Measurements from ENCODE around the gene RAB23.
"Not testable (repeated sequence)": the region's sequence is repeated elsewhere in the genome, so short reads cannot be mapped to it uniquely, and the experiment has no call there.

Gene RAB23

DNA sequence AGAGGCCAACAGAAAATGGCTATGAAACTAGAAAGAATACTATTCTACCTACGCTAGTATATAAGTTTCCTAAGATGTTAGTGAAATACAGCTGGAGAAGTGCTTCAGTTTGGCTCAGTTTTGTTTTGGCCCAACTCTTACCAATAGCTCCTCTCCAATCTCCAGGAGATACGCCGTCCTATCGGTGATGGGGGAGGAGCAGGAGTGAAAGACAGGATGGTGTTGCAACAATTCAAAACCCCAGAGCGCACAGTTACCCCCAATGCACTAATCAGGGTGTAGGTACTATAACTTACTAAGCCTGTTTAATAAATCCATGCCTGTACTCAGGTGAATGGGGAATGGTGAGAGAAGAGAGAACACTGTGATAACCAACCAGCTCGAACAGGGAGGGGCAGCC, 24.2 kb upstream of the RAB23 start:
- Histone ChIP-seq H3K4me3 (no peak overlapping the region), H3K27ac (no peak overlapping the region)

DNA sequence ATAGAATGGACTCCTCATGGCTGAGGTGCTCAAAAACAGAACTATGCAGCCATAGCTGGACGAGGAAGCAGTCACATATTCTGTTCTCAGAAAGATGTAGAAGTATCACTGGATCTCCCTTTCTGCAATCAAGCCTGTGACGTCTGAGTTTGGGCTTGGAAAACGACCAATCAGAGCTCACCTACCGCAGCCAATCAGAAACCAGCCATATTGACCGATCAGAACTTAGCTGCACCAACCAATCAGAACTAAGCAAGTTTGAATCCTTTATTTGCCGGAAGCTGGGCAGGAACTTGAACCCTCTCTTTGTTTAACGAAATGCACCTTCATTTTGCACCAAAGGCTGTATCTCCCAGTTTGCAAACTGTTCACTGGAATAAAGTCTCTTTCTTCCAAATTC, 21.8 kb upstream of the RAB23 start:
- Histone ChIP-seq H3K4me3 (no peak overlapping the region), H3K27ac (no peak overlapping the region)

DNA sequence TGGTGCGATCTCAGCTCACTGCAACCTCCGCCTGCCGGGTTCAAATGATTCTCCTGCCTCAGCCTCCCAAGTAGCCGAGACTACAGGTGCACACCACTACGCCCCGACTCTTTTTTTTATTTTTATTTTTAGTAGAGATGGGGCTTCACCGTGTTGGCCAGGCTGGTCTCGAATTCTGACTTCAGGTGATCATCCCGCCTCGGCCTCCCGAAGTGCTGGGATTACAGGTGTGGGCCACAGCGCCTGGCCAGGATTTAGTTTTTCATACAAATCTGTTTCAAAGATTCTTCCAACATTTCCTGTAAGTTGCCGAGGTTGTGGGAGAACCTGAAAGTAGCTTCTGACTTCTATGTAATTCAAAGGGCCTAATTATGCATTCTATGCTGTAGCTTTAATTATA, 21.4 kb upstream of the RAB23 start:
- not testable (repeated sequence) for H3K4me3 ChIP-seq, H3K27ac ChIP-seq

DNA sequence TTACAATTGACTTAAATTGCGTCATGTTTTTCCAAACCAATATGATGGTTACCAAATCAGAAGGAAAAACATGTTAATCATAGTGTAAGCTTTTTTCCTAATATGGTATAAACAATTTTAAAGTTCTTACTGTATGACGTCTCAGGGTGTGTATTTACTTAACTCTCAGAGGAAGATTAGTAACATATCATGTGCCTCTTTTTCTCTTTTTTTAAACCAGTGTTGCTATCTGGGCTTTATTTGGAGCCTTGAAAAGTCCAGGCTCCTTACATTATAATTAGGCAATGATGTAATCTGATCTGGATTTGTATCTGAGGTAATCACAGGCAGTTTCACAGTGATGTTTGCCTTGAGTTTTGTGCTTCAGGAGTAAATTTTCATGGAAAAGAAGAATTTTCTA, 20.4 kb upstream of the RAB23 start:
- H3K4me3 ChIP-seq = no peak overlapping the region
- no peak overlapping the region for H3K27ac ChIP-seq

DNA sequence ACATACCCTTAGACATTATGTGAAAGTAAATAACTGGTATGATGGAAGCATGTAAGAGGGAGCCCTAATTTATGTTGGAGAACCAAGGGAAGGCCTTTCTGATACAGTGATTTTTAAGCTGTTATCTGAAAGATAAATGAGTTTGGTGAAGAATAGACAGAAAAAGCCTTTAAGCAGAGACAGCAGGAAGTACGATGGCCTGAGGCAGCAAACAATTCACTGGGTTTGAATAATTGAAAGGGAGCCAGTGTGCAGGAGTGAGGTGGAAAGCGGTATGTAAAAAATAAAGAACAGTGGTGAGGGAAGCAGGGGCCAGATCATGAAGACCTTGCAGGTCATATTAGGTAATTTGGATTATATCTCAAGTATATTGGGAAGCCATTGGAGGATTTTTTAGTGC, 4.1 kb upstream of the RAB23 start:
- no peak overlapping the region for H3K4me3 ChIP-seq

DNA sequence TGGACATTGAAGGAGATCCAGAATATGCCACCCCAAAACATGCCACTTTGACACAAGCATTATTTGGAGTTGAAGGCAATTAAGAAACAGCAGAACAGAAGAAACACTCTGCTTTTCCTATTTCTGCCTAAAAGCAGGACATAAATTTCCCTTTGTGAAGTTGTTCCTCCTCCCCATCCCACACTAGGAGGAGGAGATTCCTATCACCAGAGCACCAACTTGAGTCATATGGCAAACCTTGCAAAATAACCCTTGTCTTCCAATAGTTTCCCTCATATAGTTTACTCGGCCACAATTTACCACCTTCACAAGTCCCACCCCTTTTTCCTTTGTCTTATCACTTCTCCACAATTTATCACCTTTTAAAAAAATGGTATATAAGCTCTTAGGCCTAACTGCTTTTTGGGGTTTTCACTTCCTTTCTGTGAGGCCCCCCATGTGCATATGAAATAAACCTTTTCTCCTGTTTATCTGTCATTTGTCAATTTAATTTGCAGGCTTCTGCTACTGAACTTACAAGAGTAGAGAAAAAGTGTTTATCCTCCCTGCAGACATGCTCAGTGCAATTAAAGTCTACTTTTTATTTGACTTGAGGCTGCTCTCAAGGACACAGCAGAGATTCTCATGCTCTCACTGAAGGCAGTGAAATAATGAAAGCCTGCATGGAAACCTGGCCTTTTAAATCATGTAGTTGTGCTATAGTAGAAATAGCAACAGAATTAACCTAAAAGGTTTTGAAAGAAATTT, 2.8 kb upstream of the RAB23 start:
- H3K27ac ChIP-seq = no peak overlapping the region
- no peak overlapping the region for H3K4me3 ChIP-seq

More for the DNA sequence above, 4.1 kb upstream of the RAB23 start:
- no peak overlapping the region for H3K27ac ChIP-seq

DNA sequence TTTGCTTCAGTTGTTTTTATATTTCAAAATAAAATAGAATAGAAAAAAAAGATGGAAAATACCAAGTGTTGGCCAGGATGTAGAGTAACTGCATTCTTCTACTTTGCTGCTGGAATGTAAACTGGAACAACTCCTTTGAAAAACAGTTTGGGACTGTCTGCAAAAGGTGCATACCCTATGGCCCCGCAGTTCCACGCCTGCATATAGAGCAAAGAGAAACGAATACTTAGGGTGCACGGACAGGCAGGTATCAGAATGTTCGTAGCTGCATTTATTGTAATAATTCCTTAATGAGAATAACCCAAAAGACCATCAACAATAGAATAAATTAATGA, 603 bp upstream of the RAB23 start:
- H3K27ac ChIP-seq = peak overlapping the region in 14 of 21 experiments; percentile 64 to 93 (median 82)
- peak overlapping the region; percentile 79 to 99 (median 97) for H3K4me3 ChIP-seq

DNA sequence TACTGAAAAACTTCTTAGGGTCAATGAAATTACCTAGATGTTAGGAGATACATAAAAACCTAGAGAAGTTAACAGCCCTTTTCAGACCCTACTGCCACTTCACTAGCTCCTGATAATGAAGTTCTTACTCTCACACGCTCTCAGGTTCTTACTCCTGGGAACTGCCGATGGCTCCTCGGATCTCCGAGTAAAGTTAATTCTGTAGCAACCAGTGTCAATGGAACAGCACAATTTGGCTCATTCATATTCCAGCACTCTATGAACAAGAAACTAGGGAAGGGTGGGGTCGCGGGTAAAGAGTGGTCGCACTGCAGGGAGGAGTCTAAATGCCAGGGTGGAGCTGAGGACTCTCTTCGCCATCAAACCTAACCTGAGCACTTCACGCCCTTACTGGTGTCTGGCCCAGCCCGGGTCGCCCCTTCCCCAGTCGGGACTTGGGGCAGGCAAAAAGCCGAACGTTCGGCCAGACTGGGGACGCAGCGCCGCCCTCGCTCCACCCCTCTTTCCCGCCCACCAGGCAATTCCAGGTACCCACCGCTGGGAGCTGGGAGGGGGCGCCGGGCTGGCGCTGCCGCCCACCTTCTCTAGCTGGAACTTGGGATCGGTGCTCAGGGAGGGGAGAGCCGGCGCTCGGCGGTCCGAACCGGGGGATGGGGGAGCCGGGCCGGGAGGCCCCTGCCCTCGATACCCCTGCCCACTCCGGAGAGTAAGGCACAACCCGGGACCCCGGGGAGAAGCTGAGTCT, 744 bp downstream of the RAB23 start:
- H3K4me3 ChIP-seq = peak overlapping the region; percentile 79 to 99 (median 97)
- peak overlapping the region in 20 of 21 experiments; percentile 60 to 93 (median 81) for H3K27ac ChIP-seq

DNA sequence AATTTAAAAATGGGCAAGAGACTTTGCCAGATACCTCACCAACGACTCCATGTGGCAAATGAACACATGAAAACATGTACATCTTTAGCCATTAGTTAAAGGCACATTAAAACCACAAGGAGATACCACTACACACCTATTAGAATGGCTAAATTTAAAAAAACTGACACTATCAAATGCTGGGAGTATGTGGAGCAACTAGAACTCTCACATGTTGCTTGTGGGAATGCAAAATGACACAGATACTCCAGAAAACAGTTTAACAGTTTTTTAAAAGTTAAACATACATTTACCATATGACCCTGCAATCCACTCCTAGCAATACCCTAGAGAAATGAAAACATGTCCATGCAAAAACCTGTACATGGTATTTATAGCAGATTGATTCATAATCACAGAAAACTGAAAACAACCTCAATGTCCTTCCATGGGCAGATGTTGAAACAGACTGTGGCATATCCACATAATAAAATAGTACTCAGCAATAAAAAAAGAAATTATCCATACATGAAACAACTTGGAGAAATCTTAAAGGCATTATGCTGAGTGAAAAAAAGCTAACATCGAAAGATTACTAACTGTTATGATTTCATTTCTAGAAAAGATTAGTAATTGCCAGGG, 1.9 kb downstream of the RAB23 start:
- Histone ChIP-seq H3K4me3 (no peak overlapping the region), H3K27ac (no peak overlapping the region)

DNA sequence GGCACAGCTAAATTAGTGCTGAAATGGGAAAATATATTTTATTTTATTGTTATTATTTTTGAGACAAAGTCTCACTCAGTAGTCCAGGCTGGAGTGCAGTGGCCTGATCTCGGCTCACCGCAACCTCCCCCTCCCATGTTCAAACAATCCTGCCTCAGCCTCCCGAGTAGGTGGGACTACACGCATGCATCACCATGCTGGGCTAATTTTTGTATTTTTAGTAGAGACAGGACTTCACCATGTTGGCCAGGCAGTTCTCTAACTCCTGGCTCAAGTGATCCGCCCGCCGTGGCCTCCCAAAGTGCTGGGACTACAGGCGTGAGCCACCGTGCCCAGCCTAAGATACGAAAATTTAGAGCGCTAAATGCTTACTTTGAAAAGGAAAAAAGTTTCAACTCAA, 4.8 kb downstream of the RAB23 start:
- no peak overlapping the region for H3K4me3 ChIP-seq
- peak overlapping the region in 1 of 21 experiments; percentile 20 for H3K27ac ChIP-seq

DNA sequence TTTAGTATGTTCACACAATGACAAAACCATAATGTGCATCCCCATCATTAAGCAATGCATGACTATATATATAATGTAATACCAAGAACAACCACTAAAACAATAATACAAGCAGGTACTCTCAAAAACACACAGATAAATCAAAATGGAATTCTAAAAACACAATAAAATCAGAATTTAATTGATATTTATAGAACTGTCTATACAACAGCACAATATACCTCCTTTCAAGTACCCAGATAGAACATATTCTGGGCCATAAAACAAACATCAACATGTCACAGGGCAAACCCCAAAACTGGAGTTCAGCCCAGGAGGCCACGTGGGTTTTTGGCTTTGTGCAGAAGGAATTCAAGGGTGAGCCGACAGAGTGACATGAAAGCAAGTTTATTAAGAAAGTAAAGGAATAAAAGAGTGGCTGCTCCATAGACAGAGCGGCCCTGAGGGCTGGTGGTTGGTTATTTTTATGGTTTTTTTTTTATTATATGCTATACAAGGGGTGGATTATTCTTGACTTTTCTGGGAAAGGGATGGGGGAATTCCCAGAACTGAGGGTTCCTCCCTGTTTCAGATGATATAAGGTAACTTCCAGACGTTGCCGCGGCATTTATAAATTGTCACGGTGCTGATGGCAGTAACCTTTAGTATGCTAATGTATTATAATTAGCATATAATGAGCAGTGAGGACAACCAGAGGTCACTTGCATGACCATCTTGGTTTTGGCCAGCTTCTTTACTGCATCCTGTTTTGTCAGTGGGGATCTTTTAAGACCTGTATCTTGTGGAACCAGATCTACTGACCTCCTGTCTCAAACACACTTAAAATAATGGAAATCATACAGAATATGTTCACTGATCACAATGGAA, 5.6 kb downstream of the RAB23 start:
- Histone ChIP-seq H3K4me3 (no peak overlapping the region), H3K27ac (peak overlapping the region in 1 of 21 experiments; percentile 47)

DNA sequence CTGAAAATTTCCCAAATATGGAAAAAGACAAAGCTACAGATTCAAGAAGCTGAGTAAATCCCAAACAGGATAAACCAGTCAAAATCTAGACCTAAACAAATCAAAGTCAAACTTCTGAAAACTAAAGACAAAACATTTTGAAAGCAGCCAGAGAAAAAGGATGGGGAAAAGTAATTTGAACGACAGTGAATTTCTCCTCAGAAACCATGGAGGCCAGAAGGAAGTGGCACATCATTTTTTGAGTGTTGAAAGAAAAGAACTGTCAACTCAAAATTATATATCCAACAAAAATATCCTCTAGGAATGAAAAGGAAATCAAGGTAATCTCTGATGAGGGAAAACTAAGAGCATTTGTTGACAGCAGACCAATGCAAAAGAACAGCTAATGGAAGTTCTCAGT, 6.8 kb downstream of the RAB23 start:
- Histone ChIP-seq H3K27ac (no peak overlapping the region), H3K4me3 (no peak overlapping the region)

DNA sequence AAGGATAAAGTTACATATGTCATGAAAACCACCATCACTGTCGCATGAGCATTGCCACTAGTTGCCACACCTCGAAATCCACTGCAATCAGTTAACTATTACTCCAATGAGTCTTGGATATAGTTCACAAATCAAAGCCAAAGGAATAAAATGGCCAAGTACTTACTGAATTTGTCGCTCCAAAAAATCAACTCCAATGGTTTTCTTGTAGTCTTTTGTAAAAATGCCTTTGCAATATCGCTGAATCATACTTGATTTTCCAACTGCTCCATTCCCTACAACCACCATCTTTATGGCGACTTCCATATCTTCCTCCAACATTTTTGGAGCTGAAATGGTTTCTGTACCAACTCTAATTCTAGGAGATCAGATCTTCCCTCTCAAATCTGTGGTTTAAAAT, 12.0 kb downstream of the RAB23 start:
- Histone ChIP-seq H3K27ac (no peak overlapping the region), H3K4me3 (no peak overlapping the region)

DNA sequence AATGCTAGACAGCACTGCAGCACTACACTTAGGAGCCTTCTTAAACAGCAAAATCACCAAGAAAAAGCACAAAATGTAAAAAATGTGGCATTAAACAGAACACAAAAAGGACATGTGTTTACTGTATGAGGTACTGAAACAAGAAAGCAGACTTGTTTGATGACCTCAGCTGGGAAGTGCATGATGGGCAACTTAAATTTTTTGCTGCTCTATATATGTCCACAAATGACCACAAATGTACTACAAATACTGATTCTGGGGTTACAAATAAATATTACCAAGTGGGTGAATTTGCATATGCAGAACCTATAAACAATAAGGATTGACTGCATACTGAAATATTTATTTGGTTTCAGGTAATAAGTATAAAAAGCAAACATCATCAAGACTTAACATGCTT, 13.1 kb downstream of the RAB23 start:
- H3K4me3 ChIP-seq = no peak overlapping the region
- no peak overlapping the region for H3K27ac ChIP-seq

DNA sequence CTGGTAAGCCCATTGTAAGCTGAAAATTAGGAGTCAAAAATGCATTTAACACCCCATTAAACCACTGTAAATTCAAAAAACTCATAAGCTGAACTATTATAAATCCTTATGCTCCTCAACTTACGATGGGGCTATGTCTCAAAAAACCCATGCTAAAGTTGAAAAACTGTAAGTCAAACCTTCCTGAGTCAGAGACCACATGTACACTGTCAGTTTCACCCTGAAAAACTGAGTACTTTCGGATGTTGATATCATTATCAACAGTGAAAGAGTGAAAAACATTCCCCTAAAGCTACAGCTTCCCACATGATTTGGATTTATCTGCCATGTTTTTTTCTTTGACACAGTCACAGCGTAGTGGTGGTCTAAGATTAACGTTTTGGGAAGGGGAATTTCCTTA, 14.2 kb downstream of the RAB23 start:
- no peak overlapping the region for H3K27ac ChIP-seq
- H3K4me3 ChIP-seq = no peak overlapping the region

DNA sequence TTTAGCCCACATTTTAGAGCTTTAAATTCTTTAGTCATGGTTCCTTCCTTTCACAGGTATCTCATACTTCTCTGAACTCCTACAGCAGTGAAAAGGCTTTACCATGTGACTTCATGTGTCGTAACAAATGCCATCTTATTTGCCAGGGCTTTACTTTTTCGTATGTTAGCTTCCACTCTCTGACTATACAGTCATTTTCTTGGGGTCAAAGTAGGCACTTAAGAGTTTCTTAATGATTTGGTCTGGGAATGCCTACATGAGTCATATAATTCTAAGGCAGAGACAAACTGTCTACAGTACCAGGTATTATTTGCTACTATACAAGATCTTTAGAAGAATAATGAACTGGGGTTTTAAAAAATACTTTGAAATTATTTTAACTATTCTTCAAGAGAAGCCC, 15.0 kb downstream of the RAB23 start:
- Histone ChIP-seq H3K27ac (no peak overlapping the region), H3K4me3 (no peak overlapping the region)

DNA sequence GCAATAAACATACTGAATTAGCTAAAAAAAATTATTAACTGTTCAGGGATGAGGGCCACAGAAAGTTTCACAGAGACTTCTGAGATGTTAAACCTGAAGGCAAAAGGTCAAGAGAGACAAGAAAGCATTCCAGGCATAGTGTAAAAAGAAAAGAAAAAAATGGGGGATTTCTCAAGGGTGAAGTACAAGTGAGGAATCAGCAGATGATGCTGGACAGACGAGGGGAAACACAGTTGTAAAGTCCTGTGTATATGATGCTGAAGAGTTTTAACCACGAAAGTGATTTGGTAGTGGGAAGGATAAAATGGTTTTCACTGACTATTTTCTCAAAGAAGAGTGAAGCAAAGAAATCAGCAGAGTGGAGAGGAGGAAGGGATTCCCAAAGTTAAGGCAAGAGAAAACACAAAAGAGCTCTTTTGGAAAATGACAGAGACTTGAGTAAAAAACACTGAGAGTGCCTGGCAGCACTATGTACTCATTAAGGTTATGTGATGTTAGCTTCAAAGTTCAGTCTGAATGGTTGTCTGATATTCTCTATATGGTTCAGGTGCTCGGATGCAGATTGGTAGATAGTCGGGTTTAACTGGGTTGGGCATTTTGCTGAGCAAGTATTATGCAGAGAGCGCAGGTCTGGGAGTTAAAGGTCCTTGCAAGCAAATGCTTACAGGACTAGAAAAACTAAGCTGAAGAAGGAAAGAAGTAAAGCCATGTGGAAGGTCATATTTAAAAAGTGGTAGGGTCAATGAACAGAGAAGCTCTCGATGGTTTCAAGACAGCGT, 16.4 kb downstream of the RAB23 start:
- no peak overlapping the region for H3K27ac ChIP-seq

DNA sequence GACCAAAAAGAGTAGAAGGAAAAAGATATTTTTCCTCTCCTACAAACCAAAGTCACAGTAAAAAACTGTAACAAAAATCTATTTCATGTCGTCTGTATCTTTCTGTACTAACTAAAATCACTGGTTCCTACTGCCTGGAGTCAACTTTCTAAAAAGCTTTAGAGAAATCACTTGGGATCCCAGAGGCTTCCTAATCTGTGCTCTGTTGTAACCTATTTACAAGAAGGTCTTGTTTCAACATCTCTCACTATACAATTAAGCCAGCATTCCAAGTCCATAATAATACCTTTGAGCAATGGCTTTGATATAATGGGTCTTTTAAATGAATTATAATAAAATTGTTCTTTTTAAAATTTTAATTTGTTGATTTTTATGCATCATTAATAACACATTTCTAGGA, 20.4 kb downstream of the RAB23 start:
- no peak overlapping the region for H3K27ac ChIP-seq
- no peak overlapping the region for H3K4me3 ChIP-seq

More for the DNA sequence above, 16.4 kb downstream of the RAB23 start:
- no peak overlapping the region for H3K4me3 ChIP-seq

DNA sequence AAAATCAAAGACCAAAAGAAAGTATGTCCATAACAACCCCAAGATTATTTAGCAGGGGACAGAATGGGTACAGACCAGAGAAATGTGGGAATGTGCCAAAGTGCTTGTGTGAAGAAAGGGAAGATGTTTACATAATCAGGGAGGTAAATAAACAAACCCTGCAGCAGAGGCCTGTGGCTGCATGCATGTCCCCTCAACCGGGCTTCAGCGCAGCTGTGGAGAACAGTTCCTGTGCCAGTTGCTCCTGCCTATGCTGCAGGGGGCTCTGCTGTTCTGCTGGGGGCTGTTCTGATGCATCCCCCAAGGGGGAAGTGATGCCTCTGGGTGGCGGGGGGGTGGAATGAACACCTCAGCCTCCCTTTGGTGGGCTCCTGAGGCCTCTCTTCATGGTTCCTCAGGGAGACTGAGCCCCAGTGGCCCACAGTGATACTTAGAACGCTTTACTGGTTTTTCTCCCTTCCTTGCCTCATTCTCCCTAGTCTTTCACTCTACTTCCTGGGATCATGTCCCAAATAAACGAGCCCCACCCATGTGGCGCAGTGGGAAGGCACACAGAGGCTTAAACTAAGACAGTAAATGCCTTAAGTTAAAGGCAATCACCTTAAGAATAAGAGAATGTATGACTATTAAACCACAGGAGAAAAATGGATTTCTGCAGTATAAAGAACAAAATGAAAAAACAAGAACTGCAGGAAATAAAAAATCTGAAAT, 23.0 kb downstream of the RAB23 start:
- Histone ChIP-seq H3K4me3 (no peak overlapping the region), H3K27ac (no peak overlapping the region)
